Hypothalamus (tissue), 51 donors: ENCODE measurements around the gene DICER1.
"Not testable (repeated sequence)": the region's sequence is repeated elsewhere in the genome, so short reads cannot be mapped to it uniquely, and the experiment has no call there.

Experiments
- DNase-seq, 51 donors: peaks; one replicate each; lab custom pipeline; 2025; lab: John Stamatoyannopoulos, UW

The DICER1 gene

DNA sequence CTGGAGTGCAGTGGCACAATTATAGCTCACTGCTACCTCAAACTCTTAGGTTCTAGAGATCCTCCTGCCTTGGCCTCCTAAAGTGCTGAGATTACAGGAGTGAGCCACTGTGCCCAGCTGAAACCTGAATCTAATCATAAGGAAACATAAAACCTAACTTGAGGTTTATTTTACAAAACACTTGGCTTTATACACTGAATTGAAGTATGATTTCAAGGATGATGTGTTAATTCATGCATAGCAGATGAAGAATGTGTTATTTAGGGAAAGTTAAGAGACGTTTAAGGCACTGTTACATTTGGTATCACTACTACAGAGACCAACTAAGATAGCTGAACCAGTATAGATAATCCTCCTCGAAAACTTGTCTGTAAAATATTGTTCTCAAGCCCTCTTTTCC lies 6.4 kb downstream of the DICER1 start:
- DNase-seq: no peak

DNA sequence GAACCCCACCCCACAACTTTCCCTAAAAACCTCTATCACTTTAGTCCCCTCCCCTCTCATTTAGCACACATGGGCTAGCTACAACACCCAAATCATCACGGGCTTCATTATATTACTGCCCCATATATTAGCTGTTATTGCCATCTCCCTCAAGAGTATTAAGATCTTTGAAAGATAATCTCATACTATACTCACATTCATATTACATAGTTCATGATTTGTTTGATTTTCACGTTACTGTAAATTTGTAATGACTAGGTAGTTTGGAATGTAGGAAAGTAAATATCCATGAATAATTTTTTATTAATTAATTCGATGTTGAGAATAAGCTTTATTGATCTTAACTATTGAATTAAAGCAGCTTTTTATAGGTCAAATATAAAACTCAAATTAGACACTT lies 7.9 kb downstream of the DICER1 start:
- no peak for DNase-seq

DNA sequence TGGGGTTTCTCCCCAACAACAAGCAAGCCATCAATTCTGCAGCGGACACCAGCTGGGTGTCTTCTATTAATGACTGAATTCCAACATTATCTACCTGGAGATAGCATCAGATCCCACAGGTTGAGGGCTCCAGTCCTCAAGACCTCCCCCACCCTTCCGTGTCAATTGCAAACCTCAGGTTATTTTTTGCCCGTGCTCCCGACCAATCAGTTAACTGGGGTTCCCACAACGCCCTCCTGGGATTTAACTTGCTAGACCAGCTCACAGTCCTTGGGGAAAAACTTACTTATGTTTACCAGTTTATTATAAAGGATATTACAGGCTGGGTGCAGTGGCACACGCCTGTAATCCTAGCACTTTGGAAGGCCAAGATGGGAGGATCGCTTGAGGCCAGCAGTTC lies 9.7 kb downstream of the DICER1 start:
- no peak for DNase-seq

DNA sequence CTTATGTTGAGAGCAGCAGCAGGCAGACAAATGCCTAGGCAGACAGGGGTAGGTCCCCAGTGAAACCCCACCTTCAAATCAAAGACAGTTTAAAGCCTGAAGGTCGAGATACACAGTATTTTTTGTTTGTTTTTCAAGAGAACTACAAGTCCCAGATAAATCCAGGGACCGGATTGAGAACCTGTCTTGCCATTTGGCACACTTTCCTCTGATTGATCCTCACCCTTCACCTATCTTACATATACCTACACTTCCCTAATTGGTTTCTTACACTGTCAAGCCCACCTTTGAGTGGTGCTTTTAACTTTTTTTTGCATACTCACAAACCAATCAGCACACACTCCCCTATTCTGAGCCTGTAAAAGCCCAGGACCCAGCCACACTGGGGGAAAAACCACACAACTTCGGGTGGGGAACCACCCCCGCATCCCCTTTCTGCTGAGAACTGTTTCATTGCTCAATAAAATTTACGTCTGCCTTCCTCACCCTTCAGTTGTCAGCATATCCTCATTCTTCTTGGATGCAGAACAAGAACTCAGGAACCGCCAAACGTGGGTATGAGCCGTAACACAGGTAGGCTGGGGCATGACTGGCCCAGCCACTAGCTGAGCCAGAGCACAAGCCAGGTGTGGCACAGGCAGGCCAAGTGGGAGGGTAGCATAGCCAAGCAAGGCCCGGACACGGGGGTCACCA lies 11.1 kb downstream of the DICER1 start:
- no peak for DNase-seq

DNA sequence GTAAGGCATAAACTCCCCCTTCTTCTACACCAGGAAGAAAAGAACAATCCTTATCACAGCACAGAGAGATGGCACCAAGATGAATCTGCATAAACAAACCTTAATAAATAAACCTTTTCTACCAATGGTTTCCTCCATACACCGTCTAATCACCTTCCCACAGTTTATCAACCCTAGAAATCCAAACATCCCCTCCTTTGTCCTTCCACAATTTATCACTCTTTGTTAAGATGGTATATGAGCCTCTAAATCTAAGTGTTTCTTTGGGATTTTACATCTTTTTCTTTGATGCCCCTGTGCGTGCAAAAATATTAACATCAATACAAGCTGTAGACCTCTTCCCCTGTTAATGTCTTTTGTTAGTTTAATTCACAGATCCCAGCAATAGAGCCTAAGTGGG lies 12.5 kb downstream of the DICER1 start:
- no peak for DNase-seq

DNA sequence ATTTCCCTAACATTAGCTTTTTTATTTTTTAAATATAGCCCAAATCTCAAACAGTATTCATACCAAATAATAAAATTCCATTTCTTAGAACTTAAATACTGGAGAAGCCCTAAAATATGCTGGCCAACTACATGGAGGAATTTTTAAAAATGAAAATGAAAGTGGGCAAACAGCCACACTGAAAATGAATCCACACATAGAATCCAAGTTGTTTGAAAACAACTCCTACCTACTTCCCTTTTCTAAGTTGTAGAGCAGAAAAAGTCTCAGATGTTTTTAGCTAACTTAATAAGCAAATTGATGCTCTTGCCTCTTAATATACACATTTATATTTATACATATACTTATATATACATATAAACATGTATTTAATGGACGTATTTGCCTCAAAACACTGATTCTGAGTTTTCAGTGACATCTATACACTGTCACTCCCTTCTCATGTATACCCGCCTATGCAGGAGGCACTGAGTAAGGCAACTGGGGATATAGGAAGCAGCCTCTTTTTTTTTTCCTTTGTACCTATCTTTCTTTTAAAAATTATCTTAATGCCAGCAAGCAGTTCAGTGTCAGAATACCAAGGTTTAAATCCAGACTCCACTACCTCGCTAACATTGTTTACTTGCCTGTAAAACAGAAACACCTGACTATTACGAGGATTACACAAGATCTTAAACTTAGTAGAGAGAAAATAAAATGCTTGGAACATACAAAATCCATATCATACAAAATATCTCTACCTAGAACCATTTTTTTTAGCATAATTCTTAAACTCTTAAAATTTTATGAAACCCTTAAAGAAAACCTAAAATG lies 13.3 kb downstream of the DICER1 start:
- no peak for DNase-seq

DNA sequence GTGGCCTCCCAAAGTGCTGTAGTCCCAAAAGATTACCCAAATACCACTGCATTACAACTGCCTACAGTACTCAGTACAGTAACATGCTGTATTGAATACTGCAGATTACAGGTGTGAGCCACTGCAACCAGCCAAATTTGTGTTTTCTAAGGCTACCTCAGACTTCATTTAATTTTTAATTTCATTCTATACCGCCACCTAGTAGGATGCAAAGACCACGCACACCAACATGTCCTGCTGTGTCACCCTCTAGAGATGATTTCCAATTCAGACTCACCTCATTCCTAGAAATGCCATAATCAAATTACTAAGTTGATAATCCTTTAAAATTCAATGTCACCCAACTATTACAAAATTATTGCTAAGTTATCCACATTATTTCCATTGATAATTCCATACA lies 15.1 kb downstream of the DICER1 start:
- no peak for DNase-seq

DNA sequence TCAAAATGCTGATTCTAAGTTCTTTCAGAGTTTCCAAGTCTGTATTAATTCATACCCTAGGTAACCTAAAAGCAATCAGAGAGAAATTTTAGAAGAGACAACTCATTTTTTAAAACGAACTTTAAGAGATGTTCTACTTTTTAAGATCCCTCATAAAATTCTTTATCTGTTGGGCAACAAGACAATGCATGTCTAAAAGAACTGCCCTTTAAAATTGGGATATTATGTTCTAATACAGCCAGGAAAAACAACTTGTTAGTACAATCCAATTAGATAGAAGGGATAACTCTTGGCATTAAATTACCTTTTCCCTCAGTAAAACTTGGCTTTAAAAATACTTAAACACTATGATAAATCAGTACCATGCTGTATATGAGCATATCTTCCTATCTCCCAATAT lies 15.6 kb downstream of the DICER1 start:
- no peak for DNase-seq

DNA sequence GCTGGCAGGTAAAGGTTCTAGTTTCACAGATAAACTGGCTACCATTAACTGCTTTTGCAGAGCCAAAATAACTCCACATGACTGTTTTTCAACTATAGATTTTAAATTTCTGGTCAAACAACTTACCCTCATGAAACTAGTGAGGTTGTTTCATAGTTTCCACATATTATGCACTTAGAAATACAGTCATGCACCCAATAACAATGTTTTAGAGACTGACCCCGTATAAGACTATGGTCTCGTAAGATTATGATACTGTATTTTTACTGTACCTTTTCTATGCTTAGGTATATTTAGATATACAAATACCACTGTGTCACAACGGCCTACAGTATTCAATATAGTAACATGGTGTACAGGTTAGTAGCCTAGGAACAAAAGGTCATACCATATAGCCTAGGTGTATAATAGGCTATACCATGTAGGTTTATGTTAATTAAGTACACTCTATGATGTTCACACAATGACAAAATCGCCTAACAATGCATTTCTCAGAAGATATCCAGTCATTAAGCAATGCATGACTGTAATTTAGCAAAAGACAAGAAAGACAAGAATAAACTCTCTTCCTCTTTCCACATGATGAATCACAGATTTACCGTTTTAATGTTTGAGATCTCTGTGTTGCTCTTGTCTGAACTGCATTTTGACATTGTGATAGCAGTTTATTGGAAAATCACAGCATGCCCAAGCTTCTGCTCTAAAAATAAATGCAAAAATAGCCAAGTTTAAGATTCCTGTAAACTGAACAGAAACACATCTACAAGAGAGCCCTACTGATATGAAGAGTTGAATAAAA lies 17.1 kb downstream of the DICER1 start:
- peak in 1 of 51 donors; percentile 53 for DNase-seq

DNA sequence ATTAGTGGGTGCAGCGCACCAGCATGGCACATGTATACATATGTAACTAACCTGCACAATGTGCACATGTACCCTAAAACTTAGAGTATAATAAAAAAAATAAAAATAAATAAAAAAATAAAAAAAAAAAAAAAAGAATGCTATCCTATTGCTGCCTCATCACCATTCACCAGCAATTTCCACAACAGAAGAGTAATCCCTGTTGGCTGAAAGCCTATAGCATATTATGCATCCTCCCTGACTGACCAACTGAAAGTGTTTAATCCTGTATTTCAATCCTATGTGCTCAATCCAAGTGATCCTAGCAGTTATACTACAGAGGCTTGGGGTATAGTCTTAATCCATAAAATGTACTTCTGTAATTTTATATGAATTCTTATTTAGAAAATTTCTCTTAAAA lies 18.5 kb downstream of the DICER1 start:
- DNase-seq: no peak

DNA sequence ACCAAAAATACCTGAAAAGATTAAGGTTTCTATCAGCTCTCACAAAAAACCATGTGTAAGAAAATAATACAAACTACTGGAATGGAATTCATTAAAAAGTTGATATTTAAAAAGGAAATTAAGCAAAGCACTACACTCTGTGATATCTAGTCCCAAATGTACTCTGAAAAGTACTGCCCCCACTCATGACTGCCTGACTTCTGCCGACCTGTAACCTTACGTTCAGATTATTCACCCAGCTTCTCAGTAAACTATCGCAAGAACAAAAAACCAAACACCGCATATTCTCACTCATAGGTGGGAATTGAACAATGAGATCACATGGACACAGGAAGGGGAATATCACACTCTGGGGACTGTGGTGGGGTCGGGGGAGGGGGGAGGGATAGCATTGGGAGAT lies 18.9 kb downstream of the DICER1 start:
- not testable (repeated sequence) for DNase-seq

DNA sequence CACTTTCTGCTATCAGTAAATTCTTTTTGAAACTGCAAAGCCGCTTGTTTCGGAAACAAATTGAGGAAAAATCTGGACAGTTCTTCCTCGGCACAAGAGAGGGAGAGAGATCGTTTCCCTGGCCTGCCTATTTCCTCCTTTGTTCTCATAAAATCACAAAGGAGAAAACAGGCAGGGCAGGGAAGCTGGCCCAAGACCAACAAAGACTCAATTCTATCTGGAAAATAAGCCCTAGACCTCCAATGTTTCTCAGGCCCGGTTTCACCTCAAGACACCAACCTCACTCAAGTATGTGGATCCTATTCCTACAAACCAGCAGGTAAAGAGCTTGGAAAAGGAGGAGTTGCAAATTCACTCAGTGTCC lies 19.5 kb downstream of the DICER1 start:
- DNase-seq: no peak

DNA sequence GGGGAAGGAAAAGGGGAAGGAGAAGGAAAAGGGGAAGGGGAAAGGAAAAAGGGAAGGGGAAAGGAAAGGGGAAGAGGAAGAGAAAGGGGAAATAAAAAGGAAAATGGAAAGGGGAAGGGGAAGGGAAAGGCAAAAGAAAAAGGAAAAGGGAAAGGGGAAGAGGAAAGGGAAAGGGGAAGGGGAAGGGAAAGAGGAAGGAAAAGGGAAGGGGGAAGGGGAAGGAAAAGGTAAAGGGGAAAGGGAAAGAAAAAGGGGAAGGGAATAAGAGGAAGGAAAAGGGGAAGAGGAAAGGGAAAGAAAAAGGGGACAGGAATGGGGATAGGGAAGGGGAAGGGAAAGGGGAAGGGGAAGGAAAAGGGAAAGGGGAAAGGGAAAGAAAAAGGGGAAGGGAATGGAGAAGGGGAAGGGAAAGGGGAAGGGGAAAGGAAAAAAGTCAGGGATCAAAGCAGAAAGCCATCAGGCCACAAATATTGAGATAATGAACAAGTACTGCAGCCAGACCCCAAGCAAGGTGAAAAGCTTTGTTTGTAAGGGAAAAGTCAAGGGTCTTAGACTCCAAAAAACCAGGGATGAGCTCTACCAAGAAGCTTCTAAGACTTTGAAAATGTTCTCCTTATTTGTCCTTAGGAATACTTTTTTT lies 20.0 kb downstream of the DICER1 start:
- no peak for DNase-seq

DNA sequence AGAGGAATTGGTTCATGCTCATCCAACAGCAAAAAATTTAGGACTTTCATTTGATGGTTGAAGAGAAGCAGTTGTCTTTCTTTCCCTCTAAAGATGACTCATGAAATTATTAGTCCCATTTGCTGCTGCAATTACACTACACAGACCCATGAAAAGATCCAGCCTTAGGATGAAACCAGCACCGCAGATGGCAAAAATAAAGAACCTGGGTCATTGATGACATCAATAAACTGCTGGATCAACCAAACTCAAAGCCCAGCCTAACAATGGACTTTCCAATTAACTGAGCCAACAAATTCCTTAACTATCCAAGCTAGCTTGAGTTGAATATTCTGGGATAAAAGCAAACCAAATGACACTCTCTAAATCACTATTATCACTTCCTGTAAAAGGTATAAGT lies 20.7 kb downstream of the DICER1 start:
- DNase-seq: no peak

DNA sequence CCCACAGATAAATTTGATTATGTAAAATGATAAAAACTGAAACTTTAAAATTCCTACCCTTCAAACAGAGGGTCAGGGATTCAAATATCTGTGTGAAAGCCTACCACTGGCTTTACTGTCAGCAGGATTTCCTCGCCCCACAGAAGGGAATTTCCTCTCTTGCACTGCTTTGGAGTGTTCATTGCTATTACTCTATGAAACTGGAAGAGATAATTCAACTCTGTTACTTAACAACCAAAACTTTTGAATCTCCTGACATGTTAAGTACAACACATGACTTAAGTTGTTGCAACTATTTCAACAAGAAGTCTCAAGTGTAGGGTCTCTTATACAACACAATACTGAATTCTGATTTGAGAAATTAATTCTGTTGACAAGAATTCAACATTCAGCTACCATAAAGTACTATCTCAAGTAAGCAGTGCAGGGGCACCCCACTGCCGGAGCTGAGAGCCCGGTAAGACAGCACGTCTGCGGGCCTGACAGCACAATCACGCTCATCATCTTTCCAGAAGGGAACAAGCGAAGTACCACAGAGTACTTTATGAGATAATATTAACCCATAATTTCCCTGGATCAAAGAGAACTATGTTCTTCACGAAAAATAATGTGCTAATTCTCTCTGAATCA lies 22.9 kb downstream of the DICER1 start:
- DNase-seq: peak in 1 of 51 donors; percentile 33

DNA sequence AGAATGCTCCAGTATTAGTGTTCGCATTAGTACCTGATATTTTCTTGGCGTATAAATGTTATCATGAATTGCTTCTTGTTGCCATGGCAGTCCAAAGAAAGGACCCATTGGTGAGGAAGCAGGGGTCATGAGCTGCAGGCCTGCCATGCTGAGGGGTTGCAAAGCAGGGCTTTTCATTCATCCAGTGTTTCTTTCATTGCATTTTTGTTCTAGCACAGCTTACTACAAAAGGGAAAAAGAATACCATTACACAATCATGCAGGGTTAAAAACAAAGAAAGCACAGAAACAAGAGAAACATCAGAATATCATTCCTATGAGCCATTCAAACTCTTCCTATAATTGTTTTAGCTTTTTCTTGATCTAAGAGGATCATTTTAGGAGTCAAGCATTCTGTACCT lies 24.0 kb downstream of the DICER1 start:
- peak in 3 of 51 donors; percentile 8 to 70 (median 47) for DNase-seq

DNA sequence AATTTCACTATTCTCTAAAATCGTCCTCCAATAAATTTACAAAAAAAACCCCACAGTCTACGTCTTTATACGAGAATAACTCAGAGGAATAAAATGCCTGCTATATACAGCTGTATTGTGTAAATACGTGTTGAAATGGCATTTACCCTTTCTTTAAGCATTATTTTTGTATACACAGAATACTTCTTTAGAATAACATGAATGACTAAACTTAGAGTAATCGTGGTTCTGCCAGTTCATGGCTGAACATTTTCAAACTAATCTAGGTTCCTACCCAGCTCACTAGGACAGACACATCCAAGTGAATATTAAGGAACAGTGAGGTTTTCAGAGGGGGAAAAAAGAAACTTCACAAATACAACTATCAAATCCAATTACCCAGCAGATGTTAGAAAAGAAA lies 24.6 kb downstream of the DICER1 start:
- DNase-seq: no peak

DNA sequence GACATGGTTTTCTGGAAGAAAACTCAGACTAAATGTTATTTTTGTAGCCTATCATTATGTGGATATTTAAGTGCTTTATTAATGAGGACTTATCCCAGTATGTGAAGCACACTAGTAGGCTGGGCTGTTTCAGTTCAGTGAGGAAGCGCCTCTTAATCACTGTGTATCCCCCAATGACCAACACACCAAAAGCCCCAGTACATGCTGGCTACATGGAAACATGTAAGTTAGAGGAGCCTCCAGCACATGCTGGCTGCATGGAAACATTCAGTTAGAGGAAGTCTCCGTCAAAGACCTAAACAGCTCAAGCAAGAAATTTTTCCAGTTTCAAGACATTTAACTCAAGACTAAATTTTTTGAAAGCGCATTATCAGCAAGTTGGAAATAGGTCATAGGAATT lies 26.8 kb downstream of the DICER1 start:
- no peak for DNase-seq

DNA sequence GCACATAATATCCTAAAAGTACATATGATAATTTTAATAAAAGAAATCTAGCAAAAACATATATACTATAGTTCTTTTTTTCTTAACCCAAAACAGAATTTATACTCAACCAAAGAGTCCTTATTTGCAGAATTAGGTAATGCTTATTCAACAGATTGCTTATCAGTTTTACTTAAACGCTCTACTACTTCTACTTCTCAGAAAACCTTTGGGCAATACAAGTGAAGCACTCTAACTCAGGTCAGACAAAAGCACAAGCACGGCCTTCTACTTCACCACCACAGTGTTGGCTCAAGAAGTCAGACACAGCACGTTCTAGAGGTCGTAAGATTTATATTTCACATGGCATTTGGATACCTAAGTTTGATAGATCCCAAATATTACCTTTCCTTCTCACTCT lies 29.2 kb downstream of the DICER1 start:
- no peak for DNase-seq

DNA sequence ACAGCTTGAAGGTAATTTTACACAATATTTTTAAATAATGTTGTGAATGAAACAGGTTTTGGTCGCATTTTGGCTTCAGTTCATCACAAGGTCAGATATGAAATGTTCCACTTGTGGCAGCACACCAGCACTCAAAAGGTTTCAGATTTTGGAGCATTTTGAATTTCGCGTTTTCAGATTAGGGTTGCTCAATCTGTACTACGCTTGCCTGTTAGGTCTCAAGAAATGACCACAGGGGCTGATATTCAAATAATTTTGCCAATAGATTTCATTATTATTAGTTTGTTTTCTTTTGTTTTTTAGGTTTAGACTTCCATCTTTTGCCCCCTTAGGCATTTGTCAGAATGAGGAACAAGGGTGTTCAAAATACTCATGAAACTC lies 29.8 kb downstream of the DICER1 start:
- DNase-seq: no peak
